NCI-H1417 (cell line): ENCODE results near the gene PRR36.
"Not testable (repeated sequence)": the region's sequence is repeated elsewhere in the genome, so short reads cannot be mapped to it uniquely, and the experiment has no call there.

Experiments
- DNase-seq, 3 experiments: peaks; one replicate each; lab custom pipeline; 2025; lab: John Stamatoyannopoulos, UW

The PRR36 gene

DNA sequence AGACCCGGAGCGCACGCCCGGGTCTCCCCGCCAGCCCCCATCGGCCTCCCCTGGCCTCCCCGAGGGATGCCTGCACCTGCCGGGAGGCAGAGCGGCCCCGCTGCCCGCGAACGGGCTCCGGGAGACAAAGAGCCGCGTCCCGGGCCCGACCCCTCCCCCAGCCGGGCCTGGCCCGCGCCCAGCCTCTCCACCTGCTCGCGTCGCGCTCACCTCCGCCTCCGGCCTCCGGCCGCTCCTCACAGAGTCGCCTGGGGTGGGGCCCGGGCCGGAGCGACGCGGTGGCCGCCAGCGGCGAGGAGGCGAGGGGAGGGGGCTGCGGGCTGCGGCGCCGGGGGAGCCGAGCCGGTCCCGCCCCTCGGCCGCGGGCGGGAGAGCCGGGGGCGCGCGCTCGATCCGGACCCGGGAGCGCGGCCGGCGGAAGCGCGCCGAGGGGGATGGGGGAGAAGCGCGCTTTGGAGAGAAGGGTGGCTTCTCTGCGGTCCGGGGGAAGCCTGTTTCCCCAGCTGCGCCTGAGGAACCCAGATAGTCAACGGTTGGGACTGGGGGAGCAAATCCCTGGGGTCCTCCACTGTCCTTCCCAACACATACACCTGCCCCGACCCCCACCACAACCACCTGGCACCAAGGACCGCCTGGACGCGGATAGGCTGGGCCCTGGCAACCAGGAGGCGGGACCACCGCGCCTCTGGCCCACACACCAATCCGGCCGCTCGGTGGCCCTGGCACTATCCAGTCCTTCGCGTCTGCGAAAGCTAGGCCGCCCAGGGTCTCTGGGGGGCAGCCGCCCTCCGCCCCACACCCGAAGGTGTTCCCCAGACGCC lies at the start of gene PRR36:
Gene PRR36 (minus strand): TSS at position 315 of the 821 bp plus-strand sequence. CDS start 701 bp downstream, outside the sequence.
- peak; percentile 72 to 98 (median 96) for DNase-seq

DNA sequence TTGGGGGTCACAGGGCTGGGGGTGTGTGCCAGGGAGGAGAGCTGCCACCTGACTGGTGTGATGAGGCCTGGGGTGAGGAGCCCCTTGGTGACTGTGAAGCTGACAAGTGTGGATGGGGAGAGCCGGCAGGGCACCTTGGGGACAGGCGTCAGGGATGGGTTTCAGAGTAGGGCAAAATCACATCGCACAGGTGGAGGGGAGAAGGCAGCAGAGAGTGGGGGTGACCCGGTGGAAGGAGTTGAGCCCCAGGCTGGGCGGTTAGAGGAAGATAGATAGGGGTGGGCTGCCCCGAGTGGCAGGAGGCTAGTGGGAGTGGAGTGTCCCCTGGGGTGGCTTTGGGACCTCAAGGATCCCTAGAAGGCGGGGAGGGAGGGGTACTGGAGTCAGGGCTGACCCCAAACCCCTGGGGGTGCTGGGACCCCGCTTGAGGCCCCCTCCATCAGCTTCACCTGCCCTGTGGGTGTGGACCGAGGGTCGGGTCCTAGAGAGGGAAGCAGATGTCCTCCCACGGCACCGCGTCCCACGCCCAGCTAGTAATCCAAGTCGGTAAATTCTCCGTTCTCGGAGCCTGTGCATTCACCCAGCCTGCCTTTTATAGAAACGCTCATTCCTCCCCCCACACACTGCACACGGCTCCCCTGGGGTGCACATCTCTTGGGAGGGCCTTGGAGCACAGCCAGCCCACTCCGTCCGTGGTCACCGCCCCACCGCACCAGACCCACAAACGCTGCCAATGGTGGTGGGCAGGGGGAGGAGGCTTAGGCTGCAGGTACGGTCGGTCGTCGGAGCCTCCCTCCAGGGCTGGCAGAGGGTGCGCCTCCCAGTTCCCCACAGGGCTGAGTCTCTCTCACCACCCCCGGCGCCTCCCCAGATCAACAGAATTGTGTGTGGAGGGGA lies 49.4 kb upstream of the PRR36 start:
- no peak for DNase-seq

- no peak for DNase-seq
Measured at GRCh38 chr19:7922836-7923195, 48.6 kb upstream of the PRR36 start.

DNA sequence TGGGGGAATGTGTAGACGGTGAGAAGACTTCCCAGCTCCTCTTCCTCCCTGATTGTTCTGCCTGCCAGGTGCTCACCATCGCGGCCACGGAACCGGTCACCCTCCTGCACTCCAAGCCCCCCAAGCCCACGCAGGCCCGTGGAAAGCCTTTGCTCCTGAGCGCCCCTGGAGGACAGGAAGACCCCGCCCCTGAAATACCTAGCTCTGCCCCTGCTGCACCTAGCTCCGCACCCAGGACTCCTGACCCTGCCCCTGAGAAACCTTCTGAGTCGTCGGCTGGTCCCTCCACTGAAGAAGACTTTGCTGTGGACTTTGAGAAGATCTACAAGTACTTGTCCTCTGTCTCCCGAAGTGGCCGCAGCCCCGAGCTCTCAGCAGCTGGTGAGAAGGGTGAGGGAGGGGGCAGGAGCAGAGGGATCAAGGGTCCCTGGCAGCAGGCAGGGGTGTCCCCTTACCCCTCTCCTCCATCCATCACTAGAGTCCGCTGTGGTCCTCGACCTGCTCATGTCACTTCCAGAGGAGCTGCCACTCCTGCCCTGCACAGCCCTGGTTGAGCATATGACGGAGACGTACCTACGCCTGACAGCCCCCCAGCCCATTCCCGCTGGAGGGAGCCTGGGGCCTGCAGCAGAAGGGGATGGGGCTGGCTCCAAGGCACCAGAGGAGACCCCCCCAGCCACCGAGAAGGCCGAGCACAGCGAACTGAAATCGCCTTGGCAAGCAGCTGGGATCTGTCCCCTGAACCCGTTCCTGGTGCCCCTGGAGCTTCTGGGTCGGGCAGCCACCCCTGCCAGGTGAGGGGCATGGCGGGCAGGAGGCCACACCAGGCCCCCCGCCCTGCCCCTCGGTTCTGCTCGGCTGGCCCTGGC lies 48.0 kb upstream of the PRR36 start:
- DNase-seq = no peak

GRCh38 chr19:7921302-7921966 lies 47.2 kb upstream of the PRR36 start:
- no peak for DNase-seq

DNA sequence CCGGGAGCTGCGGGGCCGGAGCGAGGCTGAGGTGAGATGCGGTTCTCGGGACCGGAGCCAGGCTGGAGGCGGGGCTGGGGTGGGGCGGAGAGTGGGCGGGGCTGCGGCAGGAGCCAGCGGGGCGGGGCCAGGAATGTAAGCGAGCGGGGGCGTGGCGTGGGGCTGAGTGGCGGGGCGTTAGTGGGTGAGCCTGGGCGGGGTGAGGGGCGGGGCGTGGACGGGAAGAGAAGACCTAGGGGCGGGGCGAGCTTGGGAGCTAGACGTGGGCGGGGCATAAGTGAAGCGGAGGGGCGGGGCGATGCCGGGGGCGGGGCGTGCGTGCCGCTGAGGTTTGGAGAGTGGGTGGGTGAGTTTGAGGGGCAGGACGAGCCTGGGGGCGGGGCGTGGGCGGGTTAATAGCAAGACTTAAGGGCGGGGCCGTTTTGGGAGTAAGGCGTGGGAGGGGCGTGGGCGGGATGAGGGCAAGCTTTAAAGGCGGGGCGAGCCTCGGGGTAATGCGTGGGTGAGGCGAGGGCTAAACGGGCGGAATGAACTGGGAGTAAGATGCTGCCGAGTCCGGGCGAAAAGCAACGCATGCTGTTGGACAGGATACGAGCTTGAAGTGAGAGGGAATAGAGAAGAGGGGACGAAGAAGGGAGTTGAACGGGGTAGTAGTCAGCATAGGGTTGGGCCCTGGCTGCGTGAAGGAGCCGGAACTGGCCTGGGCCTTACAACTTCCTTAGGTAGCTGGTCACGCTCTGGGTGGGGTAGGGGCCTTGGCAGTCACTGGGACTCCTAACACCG lies 46.5 kb upstream of the PRR36 start:
- peak; percentile 91 to 99 (median 98) for DNase-seq

- DNase-seq = peak; percentile 85 to 99 (median 98)
Measured at GRCh38 chr19:7919610-7920518, 45.7 kb upstream of the PRR36 start, which contains the start of gene SNAPC2. Gene SNAPC2 (plus strand): TSS chr19:7920338. CDS start chr19:7920367, 29 bp downstream.

DNA sequence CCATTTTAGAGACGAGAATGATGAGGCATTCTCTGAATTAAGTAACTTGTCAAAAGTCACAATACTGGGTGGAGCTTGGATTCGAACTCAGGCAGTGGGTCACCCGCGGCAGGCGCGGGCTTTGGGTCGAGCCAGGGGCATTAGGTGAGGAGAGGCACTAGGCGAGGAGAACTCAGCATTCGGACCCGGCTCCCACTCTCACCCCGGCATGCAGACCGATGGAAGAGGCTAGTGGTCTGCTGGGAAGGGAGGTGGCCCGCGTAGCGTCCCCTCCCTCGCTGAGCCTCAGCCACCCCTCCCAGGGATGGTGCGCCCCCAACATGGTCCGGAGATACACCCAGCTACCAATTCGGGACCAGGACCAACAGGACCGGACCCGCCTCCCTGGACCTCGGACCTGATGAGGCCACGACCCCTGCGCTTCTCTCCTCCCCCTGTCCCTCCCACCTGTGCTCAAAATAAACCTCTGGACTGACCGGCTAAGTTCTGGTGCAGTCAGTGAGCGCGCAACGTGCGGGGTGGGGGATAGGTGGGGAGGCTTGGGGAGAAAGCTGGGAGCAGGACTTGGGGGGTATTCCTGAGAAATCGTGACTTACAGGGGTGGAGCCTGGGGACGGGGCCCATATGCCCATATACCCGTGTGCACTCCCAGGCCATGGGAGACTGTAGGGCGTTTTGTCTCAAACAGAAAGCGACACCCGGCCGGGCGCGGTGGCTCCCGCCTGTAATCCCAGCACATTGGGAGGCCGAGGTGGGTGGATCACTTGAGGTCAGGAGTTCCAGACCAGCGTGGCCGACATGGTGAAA lies 44.6 kb upstream of the PRR36 start:
- peak in 1 of 3 experiments; percentile 6 for DNase-seq

GRCh38 chr19:7918062-7918614 lies 43.9 kb upstream of the PRR36 start:
- not testable (repeated sequence) for DNase-seq

- DNase-seq = peak in 2 of 3 experiments; percentile 69 to 77
Measured at GRCh38 chr19:7917267-7918061, 43.3 kb upstream of the PRR36 start.

DNA sequence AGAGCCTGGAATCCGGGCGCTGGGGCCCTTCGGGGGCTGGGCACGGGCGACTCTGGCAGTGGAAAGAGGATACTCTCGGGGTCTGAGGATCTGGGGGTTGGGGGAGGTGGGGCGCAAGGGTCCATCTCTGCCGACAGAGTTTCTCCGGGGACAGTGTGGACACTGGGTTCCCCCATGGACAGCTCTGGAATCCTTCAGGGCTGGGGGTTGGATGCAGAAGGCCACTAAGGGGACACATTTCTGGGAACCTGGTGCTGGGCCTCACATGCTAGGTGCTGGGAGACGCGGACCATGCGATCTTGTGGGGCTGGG lies 42.7 kb upstream of the PRR36 start:
- peak in 2 of 3 experiments; percentile 41 to 50 for DNase-seq

DNA sequence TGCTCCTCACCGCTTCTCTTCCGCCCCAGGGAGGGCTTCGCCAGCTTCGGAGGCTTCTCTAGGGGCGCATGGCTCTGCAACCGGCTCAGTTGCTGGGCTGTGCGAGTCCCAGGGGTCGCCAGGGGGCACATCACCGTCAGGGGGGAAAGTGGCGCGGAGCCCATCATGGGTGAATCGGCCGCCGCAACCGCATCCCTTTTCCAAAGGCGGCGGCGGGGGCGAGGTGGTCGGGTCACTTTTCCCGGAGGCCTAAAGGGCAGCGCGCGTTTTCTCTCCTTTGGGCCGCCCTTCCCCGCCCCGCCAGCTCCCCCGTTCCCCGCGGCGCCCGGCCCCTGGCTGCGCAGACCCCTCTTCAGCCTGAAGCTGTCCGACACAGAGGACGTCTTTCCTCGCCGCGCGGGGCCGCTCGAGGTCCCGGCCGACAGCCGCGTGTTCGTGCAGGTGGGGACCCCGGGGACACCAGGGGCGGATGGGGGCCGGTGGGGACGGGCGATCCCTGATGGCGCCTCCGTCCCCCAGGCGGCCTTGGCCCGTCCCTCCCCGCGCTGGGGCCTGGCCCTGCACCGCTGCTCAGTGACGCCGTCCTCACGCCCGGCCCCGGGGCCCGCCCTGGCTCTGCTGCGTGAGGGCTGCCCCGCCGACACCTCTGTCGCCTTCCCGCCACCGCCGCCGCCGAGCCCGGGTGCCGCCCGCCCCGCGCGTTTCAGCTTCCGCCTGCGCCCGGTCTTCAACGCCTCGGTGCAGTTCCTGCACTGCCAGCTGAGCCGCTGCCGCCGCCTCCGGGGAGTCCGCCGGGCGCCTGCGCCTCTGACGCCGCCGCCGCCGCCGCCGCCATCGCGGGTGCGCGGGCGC lies 42.1 kb upstream of the PRR36 start:
- DNase-seq = peak in 2 of 3 experiments; percentile 48 to 55

DNA sequence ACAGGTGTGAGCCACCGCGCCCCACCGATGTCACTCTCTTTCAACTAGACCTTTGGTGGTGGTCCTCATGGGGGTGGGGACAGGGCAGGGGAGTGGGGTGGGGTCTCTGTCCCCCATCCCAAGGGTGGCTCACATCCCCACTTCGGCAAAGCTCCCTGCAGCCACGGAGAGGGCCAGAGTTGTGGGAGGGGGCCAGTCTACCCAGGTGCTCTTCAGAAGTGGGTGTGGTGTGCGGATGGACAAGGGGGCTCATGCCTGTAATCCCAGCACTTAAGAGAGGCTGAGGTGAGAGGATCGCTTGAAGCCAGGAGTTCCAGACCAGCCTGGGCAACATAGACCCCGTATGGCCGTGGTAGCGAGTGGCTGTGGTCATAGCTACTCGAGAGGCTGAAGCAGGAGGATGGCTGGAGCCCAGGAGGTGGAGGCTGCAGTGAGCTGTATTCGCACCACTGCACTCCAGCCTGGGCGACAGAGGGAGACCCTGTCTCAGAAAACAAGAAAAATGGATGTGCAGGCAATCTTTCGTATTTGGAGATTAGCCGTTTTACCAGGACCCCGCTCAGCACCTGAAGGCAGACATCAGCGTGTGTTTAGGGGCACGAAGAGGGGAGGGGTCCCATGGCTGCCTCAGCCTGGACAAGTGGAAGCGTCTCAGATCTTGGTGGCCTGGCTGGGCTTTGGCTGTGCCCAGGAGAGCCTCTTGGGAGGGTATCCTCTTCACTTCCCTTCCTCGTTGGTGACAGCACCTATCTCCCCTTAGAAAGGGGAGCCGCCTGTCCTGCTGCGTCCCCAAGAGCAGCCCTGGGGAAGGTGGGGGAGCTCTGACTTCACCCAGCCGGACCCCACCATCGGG lies 41.3 kb upstream of the PRR36 start:
- DNase-seq = no peak

- no peak for DNase-seq
Measured at GRCh38 chr19:7914598-7915045, 40.4 kb upstream of the PRR36 start, which contains the start of gene TGFBR3L. Gene TGFBR3L (plus strand): TSS chr19:7914830.

- no peak for DNase-seq
Measured at GRCh38 chr19:7914099-7914498, 39.9 kb upstream of the PRR36 start.
